Prostate gland (tissue), 2 donors: ENCODE measurements around the gene SLC9C1.

Source experiments
- POLR2A ChIP-seq: fragments of 450-650 bp; IDR thresholded peaks from one replicate; pipeline ENCODE4 v1.6.1; 2016; ENCODE audit warnings: antibody characterized with exemption, mild to moderate bottlenecking
- POLR2AphosphoS5 ChIP-seq: sonication (generic); formaldehyde crosslinking; IDR thresholded peaks from one replicate; pipeline ENCODE4 v1.6.1; 2017; ENCODE audit warnings: antibody characterized with exemption
- TF ChIP-seq, protein P1 (sequence below), 4 experiments: fragments of 200-600 bp in 2 of 4; fragments of 450-650 bp in 2 of 4; sonication (generic) in 2 of 4; IDR thresholded peaks; 1 replicate in 3 of 4; 2 replicates in 1 of 4; pipeline ENCODE4 v1.5.1; 2016 to 2019; ENCODE audit warnings: antibody characterized with exemption in 4 of 4, mild to moderate bottlenecking in 2 of 4, moderate library complexity in 2 of 4

DNA sequence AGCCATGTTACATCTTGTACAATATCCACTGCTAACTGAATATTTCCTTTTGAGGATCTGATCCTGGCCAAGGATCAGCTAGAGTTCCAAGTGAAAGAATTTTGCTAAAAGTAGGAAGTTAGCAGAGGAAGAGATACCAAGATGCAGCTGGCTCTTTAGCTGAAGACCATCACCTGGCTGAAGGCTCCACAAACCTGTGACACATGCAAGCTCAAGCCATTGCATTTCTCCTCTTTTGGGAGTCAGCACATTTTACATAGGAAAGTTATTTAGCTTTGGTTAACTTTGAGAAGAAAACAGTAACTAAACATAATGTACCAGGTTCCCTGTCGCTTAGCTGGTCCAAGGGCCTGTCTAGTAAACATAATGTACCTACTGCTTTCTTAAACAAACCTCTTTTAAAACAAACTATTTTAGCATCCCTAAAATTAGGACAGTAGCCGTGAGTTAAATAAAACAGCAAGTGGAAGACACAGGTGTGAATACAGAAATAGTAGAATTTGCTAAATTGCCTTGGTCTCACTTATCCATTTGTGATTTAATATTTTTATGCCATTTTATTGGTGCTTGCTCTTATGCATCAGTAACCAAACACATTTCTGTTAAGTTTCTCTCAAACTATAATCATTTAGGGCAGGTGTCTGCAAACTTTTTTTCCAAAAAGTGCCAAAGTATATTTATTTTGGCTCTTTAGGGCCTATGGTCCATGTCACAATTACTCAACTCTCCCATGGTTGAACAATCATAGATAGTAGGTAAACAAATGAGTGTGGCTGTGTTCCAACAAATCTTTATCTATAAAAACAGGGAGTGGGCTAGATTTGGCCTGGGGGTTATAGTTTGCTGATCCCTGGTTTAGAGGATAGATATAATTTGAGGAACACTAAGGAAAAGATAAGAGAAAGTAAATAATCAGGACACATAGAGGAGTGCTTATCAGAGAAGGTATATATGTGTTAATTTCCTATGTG lies 172.2 kb downstream of the SLC9C1 start:
- TF ChIP-seq POLR2A (no peak), POLR2AphosphoS5 (no peak)
- TF ChIP-seq, protein P1, sequence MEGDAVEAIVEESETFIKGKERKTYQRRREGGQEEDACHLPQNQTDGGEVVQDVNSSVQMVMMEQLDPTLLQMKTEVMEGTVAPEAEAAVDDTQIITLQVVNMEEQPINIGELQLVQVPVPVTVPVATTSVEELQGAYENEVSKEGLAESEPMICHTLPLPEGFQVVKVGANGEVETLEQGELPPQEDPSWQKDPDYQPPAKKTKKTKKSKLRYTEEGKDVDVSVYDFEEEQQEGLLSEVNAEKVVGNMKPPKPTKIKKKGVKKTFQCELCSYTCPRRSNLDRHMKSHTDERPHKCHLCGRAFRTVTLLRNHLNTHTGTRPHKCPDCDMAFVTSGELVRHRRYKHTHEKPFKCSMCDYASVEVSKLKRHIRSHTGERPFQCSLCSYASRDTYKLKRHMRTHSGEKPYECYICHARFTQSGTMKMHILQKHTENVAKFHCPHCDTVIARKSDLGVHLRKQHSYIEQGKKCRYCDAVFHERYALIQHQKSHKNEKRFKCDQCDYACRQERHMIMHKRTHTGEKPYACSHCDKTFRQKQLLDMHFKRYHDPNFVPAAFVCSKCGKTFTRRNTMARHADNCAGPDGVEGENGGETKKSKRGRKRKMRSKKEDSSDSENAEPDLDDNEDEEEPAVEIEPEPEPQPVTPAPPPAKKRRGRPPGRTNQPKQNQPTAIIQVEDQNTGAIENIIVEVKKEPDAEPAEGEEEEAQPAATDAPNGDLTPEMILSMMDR (IDR thresholded peaks at IDR 0.05), result no peak
